MV-4-11 (cell line): ENCODE measurements around the gene LILRA5.
"Not testable (repeated sequence)": the region's sequence is repeated elsewhere in the genome, so short reads cannot be mapped to it uniquely, and the experiment has no call there.

Source experiments
- DNase-seq: peaks from one replicate; lab custom pipeline; 2025; lab: John Stamatoyannopoulos, UW

The LILRA5 gene

GRCh38 chr19:54302257-54302656 is 10.7 kb downstream of the LILRA5 start:
- DNase-seq = peak; percentile 98

- DNase-seq = no peak
These were observed 13.5 kb downstream of the LILRA5 start for GRCh38 chr19:54299515-54299914.

- DNase-seq = no peak
These were observed 13.9 kb downstream of the LILRA5 start for GRCh38 chr19:54299126-54299498.

- peak; percentile 26 for DNase-seq
These were observed 14.4 kb downstream of the LILRA5 start for GRCh38 chr19:54298357-54299125.

GRCh38 chr19:54297759-54298305 is 15.1 kb downstream of the LILRA5 start:
- peak; percentile 55 for DNase-seq

GRCh38 chr19:54294539-54294938 is 18.4 kb downstream of the LILRA5 start:
- no peak for DNase-seq

- not testable (repeated sequence) for DNase-seq
These were observed 23.8 kb downstream of the LILRA5 start for GRCh38 chr19:54289160-54289559.

- no peak for DNase-seq
These were observed 25.5 kb downstream of the LILRA5 start for GRCh38 chr19:54287456-54287855.

GRCh38 chr19:54286283-54286682 is 26.7 kb downstream of the LILRA5 start:
- DNase-seq = not testable (repeated sequence)

- not testable (repeated sequence) for DNase-seq
These were observed 27.4 kb downstream of the LILRA5 start for GRCh38 chr19:54285427-54286056.

GRCh38 chr19:54282686-54283470 is 30.1 kb downstream of the LILRA5 start:
- DNase-seq = peak; percentile 68

GRCh38 chr19:54281729-54282075 is 31.3 kb downstream of the LILRA5 start:
- not testable (repeated sequence) for DNase-seq

- peak; percentile 89 for DNase-seq
These were observed 31.8 kb downstream of the LILRA5 start, which contains the start of gene LILRB2 for GRCh38 chr19:54281007-54281728. Gene LILRB2, minus strand, starts transcription at chr19:54281110. Its CDS starts 614 bp downstream, at chr19:54280496.

GRCh38 chr19:54280441-54280840 is 32.5 kb downstream of the LILRA5 start:
- DNase-seq = peak; percentile 70

GRCh38 chr19:54280025-54280424 is 32.9 kb downstream of the LILRA5 start:
- not testable (repeated sequence) for DNase-seq

GRCh38 chr19:54279406-54279962 is 33.5 kb downstream of the LILRA5 start:
- no peak for DNase-seq

- DNase-seq = not testable (repeated sequence)
These were observed 34.3 kb downstream of the LILRA5 start for GRCh38 chr19:54278571-54279195.

GRCh38 chr19:54278056-54278455 is 34.9 kb downstream of the LILRA5 start:
- DNase-seq = not testable (repeated sequence)

GRCh38 chr19:54277111-54277615 is 35.8 kb downstream of the LILRA5 start:
- DNase-seq = not testable (repeated sequence)

GRCh38 chr19:54275951-54276350 is 37.0 kb downstream of the LILRA5 start:
- no peak for DNase-seq

- DNase-seq = not testable (repeated sequence)
These were observed 38.5 kb downstream of the LILRA5 start for GRCh38 chr19:54274516-54274915.
